HG03460 (cell line): ENCODE results near the gene TPI1.

Experiments
- ATAC-seq: cut with Tn5 transposase; IDR thresholded peaks from one replicate; pipeline ENCODE4 v1.9.1; 2021; ENCODE audit not compliant: unreplicated experiment

Gene TPI1

GRCh38 chr12:6828781-6829535 lies 38.4 kb upstream of the TPI1 start:
- ATAC-seq = no peak

GRCh38 chr12:6829536-6830220 lies 37.7 kb upstream of the TPI1 start:
- ATAC-seq = no peak

GRCh38 chr12:6830286-6830890 lies 36.9 kb upstream of the TPI1 start:
- ATAC-seq = no peak

GRCh38 chr12:6830999-6831398 lies 36.3 kb upstream of the TPI1 start:
- ATAC-seq = no peak

GRCh38 chr12:6831450-6831995 lies 35.8 kb upstream of the TPI1 start:
- no peak for ATAC-seq

GRCh38 chr12:6832125-6832524 lies 35.2 kb upstream of the TPI1 start:
- no peak for ATAC-seq

- no peak for ATAC-seq
These were observed 34.0 kb upstream of the TPI1 start for GRCh38 chr12:6833189-6833890.

GRCh38 chr12:6834254-6834653 lies 33.1 kb upstream of the TPI1 start:
- ATAC-seq = no peak

- no peak for ATAC-seq
These were observed 32.5 kb upstream of the TPI1 start for GRCh38 chr12:6834873-6835272.

- no peak for ATAC-seq
These were observed 30.5 kb upstream of the TPI1 start for GRCh38 chr12:6836851-6837250.

GRCh38 chr12:6837370-6838060 lies 29.8 kb upstream of the TPI1 start:
- ATAC-seq = no peak

GRCh38 chr12:6838854-6839253 lies 28.5 kb upstream of the TPI1 start:
- no peak for ATAC-seq

- no peak for ATAC-seq
These were observed 27.7 kb upstream of the TPI1 start for GRCh38 chr12:6839482-6840201.

- no peak for ATAC-seq
These were observed 27.0 kb upstream of the TPI1 start for GRCh38 chr12:6840330-6840729.

- ATAC-seq = no peak
These were observed 26.4 kb upstream of the TPI1 start, which contains the start of gene GNB3 for GRCh38 chr12:6840761-6841515. GNB3 (plus strand) TSS chr12:6840925; CDS start chr12:6841288, 363 bp downstream.

- ATAC-seq = no peak
These were observed 25.3 kb upstream of the TPI1 start for GRCh38 chr12:6842075-6842474.

GRCh38 chr12:6843118-6843902 lies 24.0 kb upstream of the TPI1 start:
- ATAC-seq = no peak

- no peak for ATAC-seq
These were observed 21.9 kb upstream of the TPI1 start for GRCh38 chr12:6845395-6845794.
